Measurements from ENCODE around the gene NTS. TPM values are rescaled to one million over a fixed set of nuclear protein-coding genes. Genes with fewer than 3 reads are reported as not detected.

Gene NTS
- total and polyA plus RNA-seq, 4 donors: 0.08 to 4.2 (median 0.17) TPM

DNA sequence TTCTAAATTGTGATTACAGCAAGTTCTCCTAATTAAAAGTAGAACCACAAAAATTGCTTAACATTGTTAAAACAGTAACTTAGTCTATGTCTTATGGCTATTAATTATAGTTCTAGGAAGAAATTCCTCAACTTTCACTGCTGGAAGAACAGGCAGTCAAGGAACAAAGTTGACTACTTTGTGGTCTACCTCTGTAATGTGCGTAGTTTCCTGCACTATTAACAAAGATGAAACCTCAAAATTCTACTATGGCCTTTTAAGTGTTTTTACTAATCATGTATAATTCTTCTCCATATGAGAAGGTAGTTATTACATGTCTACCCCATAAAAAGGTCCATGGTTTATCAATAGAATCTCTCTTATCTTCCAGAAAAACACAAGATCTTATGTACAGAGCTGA, 45.5 kb upstream of the NTS start:
- H3K4me1 ChIP-seq (ENCODE audit: control insufficient read depth in 4 of 4, insufficient read depth in 4 of 4, low read length in 3 of 4): no peaks in the 10 kb centered on the region
- TF ChIP-seq, protein P1, sequence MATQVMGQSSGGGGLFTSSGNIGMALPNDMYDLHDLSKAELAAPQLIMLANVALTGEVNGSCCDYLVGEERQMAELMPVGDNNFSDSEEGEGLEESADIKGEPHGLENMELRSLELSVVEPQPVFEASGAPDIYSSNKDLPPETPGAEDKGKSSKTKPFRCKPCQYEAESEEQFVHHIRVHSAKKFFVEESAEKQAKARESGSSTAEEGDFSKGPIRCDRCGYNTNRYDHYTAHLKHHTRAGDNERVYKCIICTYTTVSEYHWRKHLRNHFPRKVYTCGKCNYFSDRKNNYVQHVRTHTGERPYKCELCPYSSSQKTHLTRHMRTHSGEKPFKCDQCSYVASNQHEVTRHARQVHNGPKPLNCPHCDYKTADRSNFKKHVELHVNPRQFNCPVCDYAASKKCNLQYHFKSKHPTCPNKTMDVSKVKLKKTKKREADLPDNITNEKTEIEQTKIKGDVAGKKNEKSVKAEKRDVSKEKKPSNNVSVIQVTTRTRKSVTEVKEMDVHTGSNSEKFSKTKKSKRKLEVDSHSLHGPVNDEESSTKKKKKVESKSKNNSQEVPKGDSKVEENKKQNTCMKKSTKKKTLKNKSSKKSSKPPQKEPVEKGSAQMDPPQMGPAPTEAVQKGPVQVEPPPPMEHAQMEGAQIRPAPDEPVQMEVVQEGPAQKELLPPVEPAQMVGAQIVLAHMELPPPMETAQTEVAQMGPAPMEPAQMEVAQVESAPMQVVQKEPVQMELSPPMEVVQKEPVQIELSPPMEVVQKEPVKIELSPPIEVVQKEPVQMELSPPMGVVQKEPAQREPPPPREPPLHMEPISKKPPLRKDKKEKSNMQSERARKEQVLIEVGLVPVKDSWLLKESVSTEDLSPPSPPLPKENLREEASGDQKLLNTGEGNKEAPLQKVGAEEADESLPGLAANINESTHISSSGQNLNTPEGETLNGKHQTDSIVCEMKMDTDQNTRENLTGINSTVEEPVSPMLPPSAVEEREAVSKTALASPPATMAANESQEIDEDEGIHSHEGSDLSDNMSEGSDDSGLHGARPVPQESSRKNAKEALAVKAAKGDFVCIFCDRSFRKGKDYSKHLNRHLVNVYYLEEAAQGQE (IDR thresholded peaks at IDR 0.05): no peak
- TF ChIP-seq RAD21 (IDR thresholded peaks at IDR 0.05) (no peak), FOXA1 (IDR thresholded peaks at IDR 0.05) (no peak), FOXA2 (IDR thresholded peaks at IDR 0.05) (no peak), SP1 (IDR thresholded peaks at IDR 0.05) (no peak), GABPA (IDR thresholded peaks at IDR 0.05 in 1 of 2, conservative IDR thresholded peaks at IDR 0.05 in 1 of 2) (no peak), YY1 (IDR thresholded peaks at IDR 0.05) (no peak), EGR1 (IDR thresholded peaks at IDR 0.05; ENCODE audit: low read depth in 2 of 2) (no peak)
- TF ChIP-seq, protein P2, sequence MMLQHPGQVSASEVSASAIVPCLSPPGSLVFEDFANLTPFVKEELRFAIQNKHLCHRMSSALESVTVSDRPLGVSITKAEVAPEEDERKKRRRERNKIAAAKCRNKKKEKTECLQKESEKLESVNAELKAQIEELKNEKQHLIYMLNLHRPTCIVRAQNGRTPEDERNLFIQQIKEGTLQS (IDR thresholded peaks at IDR 0.05): no peak
- no peak overlapping the region for H3K27ac ChIP-seq (ENCODE audit: low read depth in 1 of 2, low read length in 2 of 2)
- H3K36me3 ChIP-seq (ENCODE audit: control insufficient read depth in 4 of 4, insufficient read depth in 3 of 4, low read depth in 1 of 4, low read length in 3 of 4): no peaks in the 10 kb centered on the region
- H3K9ac ChIP-seq (ENCODE audit: low read depth in 1 of 2, low read length in 2 of 2): no peak overlapping the region
- H3K27me3 ChIP-seq (ENCODE audit: control insufficient read depth in 4 of 4, insufficient read depth in 4 of 4, low read length in 3 of 4): peaks cover 0 to 5% (median 0%) of the 10 kb centered on the region in 4 donors
- H3K9me3 ChIP-seq (ENCODE audit: control insufficient read depth in 4 of 4, low read length in 3 of 4): no peaks in the 10 kb centered on the region
- H3K4me3 ChIP-seq (ENCODE audit: low read depth in 1 of 3, low read length in 3 of 3): no peak overlapping the region
- no peak for DNase-seq (ENCODE audit: low spot score)
- WGBS: 93% methylated on average over 1 of the region's 1 CpG

DNA sequence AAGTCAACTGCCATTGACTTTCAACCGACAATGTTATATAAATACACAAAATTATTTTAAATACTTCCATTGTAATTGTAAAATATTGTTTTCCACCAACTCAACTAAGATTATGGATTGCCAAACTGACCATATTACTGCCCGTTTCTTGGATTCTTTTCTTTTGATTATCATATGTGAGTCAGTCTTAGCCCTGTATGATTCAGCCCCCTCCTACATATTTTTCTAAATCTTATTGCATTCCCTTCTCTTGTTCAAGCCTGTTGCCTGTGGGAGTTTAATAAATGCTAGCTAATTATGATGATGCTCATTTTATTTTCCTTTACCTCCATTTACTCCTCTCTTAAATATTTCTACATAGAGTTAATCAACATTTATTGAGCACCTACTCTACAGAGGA, 44.7 kb upstream of the NTS start:
- Histone ChIP-seq H3K27me3 (ENCODE audit: control insufficient read depth in 4 of 4, insufficient read depth in 4 of 4, low read length in 3 of 4) (peaks cover 0 to 5% (median 0%) of the 10 kb centered on the region in 4 donors), H3K36me3 (ENCODE audit: control insufficient read depth in 4 of 4, insufficient read depth in 3 of 4, low read depth in 1 of 4, low read length in 3 of 4) (no peaks in the 10 kb centered on the region), H3K4me1 (ENCODE audit: control insufficient read depth in 4 of 4, insufficient read depth in 4 of 4, low read length in 3 of 4) (no peaks in the 10 kb centered on the region), H3K4me3 (ENCODE audit: low read depth in 1 of 3, low read length in 3 of 3) (no peak overlapping the region), H3K9me3 (ENCODE audit: control insufficient read depth in 4 of 4, low read length in 3 of 4) (no peaks in the 10 kb centered on the region), H3K27ac (ENCODE audit: low read depth in 1 of 2, low read length in 2 of 2) (no peak overlapping the region), H3K9ac (ENCODE audit: low read depth in 1 of 2, low read length in 2 of 2) (no peak overlapping the region)
- 82% methylated on average over 2 of the region's 2 CpGs for WGBS
- no peak for DNase-seq (ENCODE audit: low spot score)
- TF ChIP-seq YY1 (IDR thresholded peaks at IDR 0.05) (no peak), SP1 (IDR thresholded peaks at IDR 0.05) (no peak), EGR1 (IDR thresholded peaks at IDR 0.05; ENCODE audit: low read depth in 2 of 2) (no peak), NR2F2 (IDR thresholded peaks at IDR 0.05) (no peak), RAD21 (IDR thresholded peaks at IDR 0.05) (no peak), JUND (IDR thresholded peaks at IDR 0.05) (no peak), FOXA2 (IDR thresholded peaks at IDR 0.05) (no peak), TAF1 (conservative IDR thresholded peaks at IDR 0.05) (no peak), HNF4A (conservative IDR thresholded peaks at IDR 0.05) (no peak), HNF4G (IDR thresholded peaks at IDR 0.05) (no peak), RXRA (IDR thresholded peaks at IDR 0.05) (no peak), FOXA1 (IDR thresholded peaks at IDR 0.05) (no peak), GABPA (IDR thresholded peaks at IDR 0.05 in 1 of 2, conservative IDR thresholded peaks at IDR 0.05 in 1 of 2) (no peak)
- TF ChIP-seq, protein P2 (IDR thresholded peaks at IDR 0.05): no peak
- TF ChIP-seq, protein P3, sequence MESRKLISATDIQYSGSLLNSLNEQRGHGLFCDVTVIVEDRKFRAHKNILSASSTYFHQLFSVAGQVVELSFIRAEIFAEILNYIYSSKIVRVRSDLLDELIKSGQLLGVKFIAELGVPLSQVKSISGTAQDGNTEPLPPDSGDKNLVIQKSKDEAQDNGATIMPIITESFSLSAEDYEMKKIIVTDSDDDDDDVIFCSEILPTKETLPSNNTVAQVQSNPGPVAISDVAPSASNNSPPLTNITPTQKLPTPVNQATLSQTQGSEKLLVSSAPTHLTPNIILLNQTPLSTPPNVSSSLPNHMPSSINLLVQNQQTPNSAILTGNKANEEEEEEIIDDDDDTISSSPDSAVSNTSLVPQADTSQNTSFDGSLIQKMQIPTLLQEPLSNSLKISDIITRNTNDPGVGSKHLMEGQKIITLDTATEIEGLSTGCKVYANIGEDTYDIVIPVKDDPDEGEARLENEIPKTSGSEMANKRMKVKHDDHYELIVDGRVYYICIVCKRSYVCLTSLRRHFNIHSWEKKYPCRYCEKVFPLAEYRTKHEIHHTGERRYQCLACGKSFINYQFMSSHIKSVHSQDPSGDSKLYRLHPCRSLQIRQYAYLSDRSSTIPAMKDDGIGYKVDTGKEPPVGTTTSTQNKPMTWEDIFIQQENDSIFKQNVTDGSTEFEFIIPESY (IDR thresholded peaks at IDR 0.05): no peak
- TF ChIP-seq, protein P4, sequence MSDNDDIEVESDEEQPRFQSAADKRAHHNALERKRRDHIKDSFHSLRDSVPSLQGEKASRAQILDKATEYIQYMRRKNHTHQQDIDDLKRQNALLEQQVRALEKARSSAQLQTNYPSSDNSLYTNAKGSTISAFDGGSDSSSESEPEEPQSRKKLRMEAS (IDR thresholded peaks at IDR 0.05): no peak

Measured in liver (tissue), 9 donors.